Measurements from ENCODE around the gene EFHC2.

Gene EFHC2

GRCh38 chrX:44314259-44314734 lies 29.2 kb downstream of the EFHC2 start:
- Histone ChIP-seq H3K79me2 (ENCODE audit: low read length) (no peaks in the 10 kb centered on the region), H3K9me3 (ENCODE audit: insufficient read depth, low read length) (no peaks in the 10 kb centered on the region), H3K27ac (ENCODE audit: low read length) (no peak overlapping the region), H3K9ac (ENCODE audit: low read length) (no peak overlapping the region), H2AFZ (ENCODE audit: low read depth, low read length) (no peak overlapping the region), H3K27me3 (ENCODE audit: low read depth, low read length) (no peaks in the 10 kb centered on the region), H3K4me1 (ENCODE audit: low read length) (no peaks in the 10 kb centered on the region), H3K4me3 (ENCODE audit: low read length) (no peak overlapping the region), H3K36me3 (replicated peaks; ENCODE audit: low read depth, low read length) (no peaks in the 10 kb centered on the region), H3K4me2 (ENCODE audit: low read length) (no peak overlapping the region), H4K20me1 (ENCODE audit: insufficient read depth, low read length) (no peaks in the 10 kb centered on the region)
- TF ChIP-seq CTCF (IDR thresholded peaks at IDR 0.05; ENCODE audit: low read depth, low read length) (no peak), EZH2phosphoT487 (IDR thresholded peaks at IDR 0.05; ENCODE audit: low read depth) (no peak)

- Histone ChIP-seq H2AFZ (ENCODE audit: low read depth, low read length) (no peak overlapping the region), H3K36me3 (replicated peaks; ENCODE audit: low read depth, low read length) (no peaks in the 10 kb centered on the region), H3K27me3 (ENCODE audit: low read depth, low read length) (no peaks in the 10 kb centered on the region), H3K79me2 (ENCODE audit: low read length) (no peaks in the 10 kb centered on the region), H3K27ac (ENCODE audit: low read length) (no peak overlapping the region), H3K4me1 (ENCODE audit: low read length) (no peaks in the 10 kb centered on the region), H3K9ac (ENCODE audit: low read length) (no peak overlapping the region), H4K20me1 (ENCODE audit: insufficient read depth, low read length) (no peaks in the 10 kb centered on the region), H3K4me3 (ENCODE audit: low read length) (no peak overlapping the region), H3K4me2 (ENCODE audit: low read length) (no peak overlapping the region), H3K9me3 (ENCODE audit: insufficient read depth, low read length) (no peaks in the 10 kb centered on the region)
- TF ChIP-seq CTCF (IDR thresholded peaks at IDR 0.05; ENCODE audit: low read depth, low read length) (no peak), EZH2phosphoT487 (IDR thresholded peaks at IDR 0.05; ENCODE audit: low read depth) (no peak)
Measured at GRCh38 chrX:44312421-44312820, 31.1 kb downstream of the EFHC2 start.

GRCh38 chrX:44310227-44310626 lies 33.2 kb downstream of the EFHC2 start:
- Histone ChIP-seq H4K20me1 (ENCODE audit: insufficient read depth, low read length) (no peaks in the 10 kb centered on the region), H3K4me1 (ENCODE audit: low read length) (no peaks in the 10 kb centered on the region), H3K27me3 (ENCODE audit: low read depth, low read length) (no peaks in the 10 kb centered on the region), H3K9ac (ENCODE audit: low read length) (no peak overlapping the region), H3K4me3 (ENCODE audit: low read length) (no peak overlapping the region), H3K79me2 (ENCODE audit: low read length) (no peaks in the 10 kb centered on the region), H3K4me2 (ENCODE audit: low read length) (no peak overlapping the region), H3K27ac (ENCODE audit: low read length) (no peak overlapping the region), H3K9me3 (ENCODE audit: insufficient read depth, low read length) (no peaks in the 10 kb centered on the region), H3K36me3 (replicated peaks; ENCODE audit: low read depth, low read length) (no peaks in the 10 kb centered on the region), H2AFZ (ENCODE audit: low read depth, low read length) (no peak overlapping the region)
- TF ChIP-seq CTCF (IDR thresholded peaks at IDR 0.05; ENCODE audit: low read depth, low read length): no peak
- TF ChIP-seq EZH2phosphoT487 (IDR thresholded peaks at IDR 0.05; ENCODE audit: low read depth): no peak

GRCh38 chrX:44308869-44309268 lies 34.6 kb downstream of the EFHC2 start:
- Histone ChIP-seq H2AFZ (ENCODE audit: low read depth, low read length) (no peak overlapping the region), H3K4me1 (ENCODE audit: low read length) (no peaks in the 10 kb centered on the region), H3K79me2 (ENCODE audit: low read length) (no peaks in the 10 kb centered on the region), H3K4me3 (ENCODE audit: low read length) (no peak overlapping the region), H3K27ac (ENCODE audit: low read length) (no peak overlapping the region), H3K9ac (ENCODE audit: low read length) (no peak overlapping the region), H3K36me3 (replicated peaks; ENCODE audit: low read depth, low read length) (no peaks in the 10 kb centered on the region), H3K27me3 (ENCODE audit: low read depth, low read length) (no peaks in the 10 kb centered on the region), H3K4me2 (ENCODE audit: low read length) (no peak overlapping the region), H4K20me1 (ENCODE audit: insufficient read depth, low read length) (no peaks in the 10 kb centered on the region), H3K9me3 (ENCODE audit: insufficient read depth, low read length) (no peaks in the 10 kb centered on the region)
- no peak for TF ChIP-seq CTCF (IDR thresholded peaks at IDR 0.05; ENCODE audit: low read depth, low read length)
- no peak for TF ChIP-seq EZH2phosphoT487 (IDR thresholded peaks at IDR 0.05; ENCODE audit: low read depth)
